OCI-LY7 (cell line): Measurements from ENCODE around the gene NACAD.

ENCODE experiments used
- CTCF ChIP-seq: fragments of 200-600 bp; sonication (generic); conservative IDR thresholded peaks from 2 replicates; pipeline ENCODE4 v1.5.1; 2014; ENCODE audit warnings: mild to moderate bottlenecking, antibody characterized with exemption, low read length, moderate library complexity, mixed read lengths
- EZH2phosphoT487 ChIP-seq: fragments of 200-600 bp; sonication (generic); IDR thresholded peaks from 2 replicates; pipeline ENCODE4 v1.6.1; 2018; ENCODE audit warnings: low read depth, borderline replicate concordance, mild to moderate bottlenecking, mixed run types, antibody characterized with exemption, low read length, moderate library complexity, mixed read lengths

- TF ChIP-seq CTCF (no peak), EZH2phosphoT487 (no peak)
Observed at GRCh38 chr7:45035371-45035770, 53.4 kb downstream of the NACAD start.
